Motor neuron (in vitro differentiated cells): ENCODE measurements around the gene CYP21A2. TPM values are rescaled to one million over a fixed set of nuclear protein-coding genes. Genes with fewer than 3 reads are reported as not detected.
"Not testable (repeated sequence)": the region's sequence is repeated elsewhere in the genome, so short reads cannot be mapped to it uniquely, and the experiment has no call there.

Experiments
- ATAC-seq, 8 experiments: fragments of 200-7000 bp; cut with Tn5 transposase; replicated peaks in 6 of 8; 2 replicates each; pipeline ENCODE4 v1.8.0; 2021; ENCODE audit warnings: mild to moderate bottlenecking in 8 of 8, moderate library complexity in 8 of 8
- H3K27ac ChIP-seq, 2 donors: fragments of 250-450 bp; sonication (Bioruptor Pico); 2 replicates each; pipeline ENCODE4 v1.9.0; 2021; ENCODE audit warnings: antibody characterized with exemption in 2 of 2, mild to moderate bottlenecking in 2 of 2, moderate library complexity in 1 of 2
- H3K4me1 ChIP-seq, 2 donors: fragments of 250-450 bp; sonication (Bioruptor Pico); replicated peaks in 1 of 2; 2 replicates each; pipeline ENCODE4 v1.6.1; 2021; ENCODE audit warnings: antibody characterized with exemption in 2 of 2, mild to moderate bottlenecking in 2 of 2, moderate library complexity in 1 of 2
- H3K4me3 ChIP-seq, 5 donors: fragments of 250-450 bp; sonication (Bioruptor Pico); 2 replicates each; pipeline ENCODE4 v1.9.0; 2021; ENCODE audit warnings: antibody characterized with exemption in 5 of 5, mild to moderate bottlenecking in 5 of 5, moderate library complexity in 4 of 5
- WGBS, 10 experiments: fragments of 450-650 bp; shearing (Covaris generic); methylation state at CpG; one replicate each; pipeline ENCODE4 v1.0.0; 2022; 5-methylcytosine and 5-hydroxymethylcytosine counted together
- in situ Hi-C, 9 experiments: fragments of 400-800 bp; cut with MboI; loops; one replicate each; pipeline ENCODE4 v1.15.0; 2021; ENCODE audit warnings: low sequenced_read_pairs in 9 of 9, low pct_unique_long_range_greater_than_20kb in 2 of 9; ENCODE audit not compliant: unreplicated experiment in 9 of 9
- total RNA-seq, 8 experiments: library from RNA; unstranded; fragments of 300-600 nt; gene quantifications; 2 replicates each; pipeline versions ENCODE4 v1.2.3 to v1.2.4, GENCODE V29; 2022

The CYP21A2 gene
- total RNA-seq, 8 experiments from 2014 or later, result 0.16 to 8.7 (median 0.77) TPM

DNA sequence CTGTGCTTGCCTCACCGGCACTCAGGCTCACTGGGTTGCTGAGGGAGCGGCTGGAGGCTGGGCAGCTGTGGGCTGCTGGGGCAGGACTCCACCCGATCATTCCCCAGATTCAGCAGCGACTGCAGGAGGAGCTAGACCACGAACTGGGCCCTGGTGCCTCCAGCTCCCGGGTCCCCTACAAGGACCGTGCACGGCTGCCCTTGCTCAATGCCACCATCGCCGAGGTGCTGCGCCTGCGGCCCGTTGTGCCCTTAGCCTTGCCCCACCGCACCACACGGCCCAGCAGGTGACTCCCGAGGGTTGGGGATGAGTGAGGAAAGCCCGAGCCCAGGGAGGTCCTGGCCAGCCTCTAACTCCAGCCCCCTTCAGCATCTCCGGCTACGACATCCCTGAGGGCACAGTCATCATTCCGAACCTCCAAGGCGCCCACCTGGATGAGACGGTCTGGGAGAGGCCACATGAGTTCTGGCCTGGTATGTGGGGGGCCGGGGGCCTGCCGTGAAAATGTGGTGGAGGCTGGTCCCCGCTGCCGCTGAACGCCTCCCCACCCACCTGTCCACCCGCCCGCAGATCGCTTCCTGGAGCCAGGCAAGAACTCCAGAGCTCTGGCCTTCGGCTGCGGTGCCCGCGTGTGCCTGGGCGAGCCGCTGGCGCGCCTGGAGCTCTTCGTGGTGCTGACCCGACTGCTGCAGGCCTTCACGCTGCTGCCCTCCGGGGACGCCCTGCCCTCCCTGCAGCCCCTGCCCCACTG, 2.3 kb downstream of the CYP21A2 start:
- ATAC-seq, result peak in 7 of 8 experiments; percentile 3 to 42 (median 13)
- H3K4me3 ChIP-seq, in situ Hi-C loops, H3K4me1 ChIP-seq, H3K27ac ChIP-seq: not testable (repeated sequence)
- no CpG with 5 or more reads among the region's 43 CpGs for WGBS, 10 experiments

- H3K27ac ChIP-seq, H3K4me3 ChIP-seq, in situ Hi-C loops, H3K4me1 ChIP-seq, ATAC-seq: not testable (repeated sequence)
- WGBS, 10 experiments, result no CpG with 5 or more reads among the region's 13 CpGs
Measured at GRCh38 chr6:32041050-32041321, 2.8 kb downstream of the CYP21A2 start.

DNA sequence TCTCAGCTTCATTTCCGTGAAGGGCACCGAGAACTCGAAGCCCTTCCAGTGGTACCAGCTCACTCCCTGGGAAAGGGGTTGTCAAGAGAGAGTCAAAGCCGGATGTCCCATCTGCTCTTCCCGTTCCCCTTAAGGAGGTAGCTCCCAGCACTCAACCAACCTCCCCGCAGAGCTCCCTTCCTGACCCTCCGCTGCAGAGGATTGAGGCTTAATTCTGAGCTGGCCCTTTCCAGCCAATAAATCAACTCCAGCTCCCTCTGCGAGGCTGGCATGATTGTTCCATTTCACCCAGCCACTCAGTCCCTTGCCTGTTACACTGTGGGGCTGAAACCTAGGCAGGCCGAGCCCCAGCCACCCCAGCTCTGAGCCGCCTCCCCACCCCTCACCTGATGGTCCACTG, 3.2 kb downstream of the CYP21A2 start:
- H3K4me3 ChIP-seq, H3K27ac ChIP-seq, ATAC-seq, H3K4me1 ChIP-seq, in situ Hi-C loops: not testable (repeated sequence)
- WGBS, 10 experiments, result no CpG with 5 or more reads among the region's 10 CpGs

GRCh38 chr6:32042276-32042675, 4.1 kb downstream of the CYP21A2 start:
- H3K4me3 ChIP-seq, H3K27ac ChIP-seq, in situ Hi-C loops, ATAC-seq: not testable (repeated sequence)
- H3K4me1 ChIP-seq, result peaks cover 11 to 15% of the 10 kb centered on the region in 2 donors
- WGBS, 10 experiments, result no CpG with 5 or more reads among the region's 15 CpGs

- H3K27ac ChIP-seq, H3K4me3 ChIP-seq, in situ Hi-C loops, ATAC-seq: not testable (repeated sequence)
- no CpG with 5 or more reads among the region's 31 CpGs for WGBS, 10 experiments
- peaks cover 11 to 27% of the 10 kb centered on the region in 2 donors for H3K4me1 ChIP-seq
Measured at GRCh38 chr6:32043589-32044380, 5.6 kb downstream of the CYP21A2 start.

- no CpG with 5 or more reads among the region's 18 CpGs for WGBS, 10 experiments
- ATAC-seq, in situ Hi-C loops, H3K4me3 ChIP-seq, H3K27ac ChIP-seq: not testable (repeated sequence)
- H3K4me1 ChIP-seq, result peaks cover 11 to 27% of the 10 kb centered on the region in 2 donors
Measured at GRCh38 chr6:32044916-32045315, 6.7 kb downstream of the CYP21A2 start.

GRCh38 chr6:32045811-32046449, 7.7 kb downstream of the CYP21A2 start:
- WGBS, 10 experiments, result 60 to 89% (median 88%) methylated on average over 4 to 10 of the region's 22 CpGs; no CpG with 5 or more reads in 7 of the 10 experiments

GRCh38 chr6:32046450-32047083, 8.4 kb downstream of the CYP21A2 start:
- Histone ChIP-seq H3K4me1 (peaks cover 11 to 27% of the 10 kb centered on the region in 2 donors), H3K4me3 (no peak overlapping the region), H3K27ac (peak overlapping the region in 1 of 2 donors; percentile 70)
- WGBS, 10 experiments, result 0 to 50% (median 33%) methylated on average over 1 to 2 of the region's 14 CpGs; no CpG with 5 or more reads in 7 of the 10 experiments
- in situ Hi-C loops, result no loop called here
- ATAC-seq, result peak; percentile 34 to 68 (median 52)

More at GRCh38 chr6:32045811-32046449, 7.7 kb downstream of the CYP21A2 start:
- peak overlapping the region in 1 of 2 donors; percentile 70 for H3K27ac ChIP-seq
- H3K4me1 ChIP-seq, result peaks cover 11 to 27% of the 10 kb centered on the region in 2 donors
- in situ Hi-C loops, result no loop called here
- no peak overlapping the region for H3K4me3 ChIP-seq
- peak in 7 of 8 experiments; percentile 6 to 85 (median 68) for ATAC-seq

DNA sequence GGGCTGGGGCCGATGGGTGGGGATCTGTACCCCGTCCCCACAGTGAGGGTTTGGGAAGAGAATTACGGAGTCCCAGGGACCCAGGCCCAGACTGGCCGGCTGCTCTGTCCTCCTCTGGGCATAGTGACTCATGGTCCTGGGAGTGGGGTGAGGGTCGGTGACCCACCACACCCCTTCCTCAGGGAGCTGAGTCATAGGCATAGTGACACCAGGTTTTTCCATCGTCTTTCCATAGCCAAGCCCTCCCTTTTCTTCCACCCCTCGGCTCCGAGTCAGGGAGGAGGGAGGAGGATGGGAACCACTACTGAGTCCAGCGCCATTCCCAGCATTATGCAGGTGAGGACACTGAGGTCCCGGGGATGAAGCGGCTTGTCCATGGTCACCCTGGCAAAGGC, 8.9 kb downstream of the CYP21A2 start:
- peak in 7 of 8 experiments; percentile 25 to 67 (median 48) for ATAC-seq
- Histone ChIP-seq H3K4me3 (no peak overlapping the region), H3K27ac (peak overlapping the region in 1 of 2 donors; percentile 57), H3K4me1 (peaks cover 11 to 27% of the 10 kb centered on the region in 2 donors)
- in situ Hi-C loops, result no loop called here
- WGBS, 10 experiments, result 0 to 90% (median 80%) methylated on average over 1 to 3 of the region's 11 CpGs; no CpG with 5 or more reads in 7 of the 10 experiments

DNA sequence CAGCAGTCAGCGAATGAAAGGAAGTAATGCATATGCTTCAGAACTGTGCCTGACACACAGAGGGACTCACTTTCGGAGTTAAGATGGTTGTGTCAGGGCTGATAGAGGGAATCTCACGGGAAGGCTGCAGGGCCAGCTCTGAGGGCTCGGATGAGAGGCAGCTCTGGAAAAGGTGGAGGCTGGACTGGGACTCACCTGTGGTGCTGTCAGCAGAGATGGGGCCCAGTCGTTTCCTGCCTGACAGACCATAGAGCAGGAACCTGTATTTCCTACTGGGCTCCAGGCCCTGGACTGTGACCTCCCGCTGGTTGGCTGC, 9.3 kb downstream of the CYP21A2 start:
- WGBS, 10 experiments, result 80 to 100% (median 87%) methylated on average over 1 to 4 of the region's 6 CpGs; no CpG with 5 or more reads in 5 of the 10 experiments

GRCh38 chr6:32047855-32048766, 9.9 kb downstream of the CYP21A2 start:
- 67 to 100% (median 75%) methylated on average over 1 to 8 of the region's 42 CpGs; no CpG with 5 or more reads in 4 of the 10 experiments for WGBS, 10 experiments
- in situ Hi-C loops, result no loop called here
- ATAC-seq, result peak in 5 of 8 experiments; percentile 7 to 85 (median 14)
- peak overlapping the region in 1 of 2 donors; percentile 57 for H3K27ac ChIP-seq
- no peak overlapping the region for H3K4me3 ChIP-seq
- H3K4me1 ChIP-seq, result peaks cover 11 to 27% of the 10 kb centered on the region in 2 donors

More for the DNA sequence above, 9.3 kb downstream of the CYP21A2 start:
- Histone ChIP-seq H3K4me1 (peaks cover 11 to 27% of the 10 kb centered on the region in 2 donors), H3K27ac (peak overlapping the region in 1 of 2 donors; percentile 57), H3K4me3 (no peak overlapping the region)
- in situ Hi-C loops, result no loop called here
- peak in 1 of 8 experiments; percentile 1 for ATAC-seq

- H3K4me3 ChIP-seq, H3K27ac ChIP-seq, ATAC-seq, in situ Hi-C loops: not testable (repeated sequence)
- H3K4me1 ChIP-seq, result peaks cover 11 to 27% of the 10 kb centered on the region in 2 donors
- WGBS, 10 experiments, result 80% methylated on average over 2 of the region's 21 CpGs; no CpG with 5 or more reads in 9 of the 10 experiments
Measured at GRCh38 chr6:32049149-32049548, 10.9 kb downstream of the CYP21A2 start.
